AG09309 (cell line): ENCODE results near the gene HIPK1.
"Not testable (repeated sequence)": the region's sequence is repeated elsewhere in the genome, so short reads cannot be mapped to it uniquely, and the experiment has no call there.

Experiments used
- DNase-seq: peaks from one replicate; pipeline ENCODE4 v3.0.0-alpha.2; 2010; ENCODE audit warnings: low read depth
- H3K4me3 ChIP-seq: 2 replicates; pipeline ENCODE4 v1.5.1; 2011; ENCODE audit warnings: mild to moderate bottlenecking, low read depth, low read length, moderate library complexity; ENCODE audit not compliant: control insufficient read depth
- TF ChIP-seq, protein P1 (sequence below): IDR thresholded peaks from 2 replicates; pipeline ENCODE4 v1.5.1; 2011; ENCODE audit warnings: mild to moderate bottlenecking, low read depth, low read length, inconsistent platforms; ENCODE audit not compliant: insufficient read depth, control insufficient read depth; ENCODE audit errors: missing control alignments

The HIPK1 gene

GRCh38 chr1:113947388-113948107 lies 18.4 kb downstream of the HIPK1 start:
- TF ChIP-seq, protein P1, sequence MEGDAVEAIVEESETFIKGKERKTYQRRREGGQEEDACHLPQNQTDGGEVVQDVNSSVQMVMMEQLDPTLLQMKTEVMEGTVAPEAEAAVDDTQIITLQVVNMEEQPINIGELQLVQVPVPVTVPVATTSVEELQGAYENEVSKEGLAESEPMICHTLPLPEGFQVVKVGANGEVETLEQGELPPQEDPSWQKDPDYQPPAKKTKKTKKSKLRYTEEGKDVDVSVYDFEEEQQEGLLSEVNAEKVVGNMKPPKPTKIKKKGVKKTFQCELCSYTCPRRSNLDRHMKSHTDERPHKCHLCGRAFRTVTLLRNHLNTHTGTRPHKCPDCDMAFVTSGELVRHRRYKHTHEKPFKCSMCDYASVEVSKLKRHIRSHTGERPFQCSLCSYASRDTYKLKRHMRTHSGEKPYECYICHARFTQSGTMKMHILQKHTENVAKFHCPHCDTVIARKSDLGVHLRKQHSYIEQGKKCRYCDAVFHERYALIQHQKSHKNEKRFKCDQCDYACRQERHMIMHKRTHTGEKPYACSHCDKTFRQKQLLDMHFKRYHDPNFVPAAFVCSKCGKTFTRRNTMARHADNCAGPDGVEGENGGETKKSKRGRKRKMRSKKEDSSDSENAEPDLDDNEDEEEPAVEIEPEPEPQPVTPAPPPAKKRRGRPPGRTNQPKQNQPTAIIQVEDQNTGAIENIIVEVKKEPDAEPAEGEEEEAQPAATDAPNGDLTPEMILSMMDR = no peak
- DNase-seq = no peak
- H3K4me3 ChIP-seq = no peak overlapping the region

- DNase-seq, H3K4me3 ChIP-seq: not testable (repeated sequence)
Measured at GRCh38 chr1:113948151-113948550, 19.0 kb downstream of the HIPK1 start.

- DNase-seq = no peak
- H3K4me3 ChIP-seq = no peak overlapping the region
- TF ChIP-seq, protein P1 = peak; percentile 29
Measured at GRCh38 chr1:113949007-113949406, 19.9 kb downstream of the HIPK1 start.

GRCh38 chr1:113950908-113951307 lies 21.8 kb downstream of the HIPK1 start:
- TF ChIP-seq, protein P1 = no peak
- DNase-seq = no peak
- H3K4me3 ChIP-seq = no peak overlapping the region

DNA sequence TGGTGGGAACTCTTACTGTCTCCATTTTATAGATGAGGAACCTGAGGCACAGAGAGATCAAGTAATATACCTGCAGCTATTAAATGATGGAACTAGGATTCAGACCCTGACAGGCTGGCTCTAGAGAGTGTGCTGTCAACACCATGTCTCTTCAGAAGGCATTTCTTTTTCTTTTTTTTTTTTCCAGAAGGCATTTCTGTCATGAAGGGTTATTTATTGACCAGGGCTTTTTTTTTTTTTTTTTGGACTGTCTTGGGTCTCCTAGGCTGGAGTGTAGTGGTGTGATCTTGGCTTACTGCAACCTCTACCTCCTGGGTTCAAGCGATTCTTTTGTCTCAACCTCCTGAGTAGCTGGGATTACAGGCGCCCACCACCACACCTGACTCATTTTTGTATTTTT lies 22.6 kb downstream of the HIPK1 start:
- DNase-seq = no peak
- TF ChIP-seq, protein P1 = no peak
- H3K4me3 ChIP-seq = no peak overlapping the region

- no peak for DNase-seq
- TF ChIP-seq, protein P1 = no peak
- no peak overlapping the region for H3K4me3 ChIP-seq
Measured at GRCh38 chr1:113957984-113958383, 28.9 kb downstream of the HIPK1 start.

DNA sequence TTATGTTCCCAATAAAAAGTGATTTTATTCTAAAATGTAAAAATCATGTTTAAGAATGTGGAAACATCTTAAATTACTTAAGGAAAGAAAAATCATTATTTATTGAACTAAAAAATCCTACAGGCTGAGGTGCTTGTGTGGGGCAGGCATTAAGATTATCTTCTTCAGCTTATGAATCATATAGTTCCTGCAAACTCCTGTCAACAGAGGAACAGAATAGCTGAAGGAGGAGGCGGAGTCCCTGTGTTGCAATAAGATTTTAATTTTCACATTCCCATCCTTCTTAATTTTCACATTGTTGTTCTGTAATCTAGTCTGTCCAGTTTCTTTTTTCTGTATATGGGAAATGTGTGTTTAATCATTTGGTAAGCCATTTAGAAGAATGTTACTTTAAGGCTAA lies 29.6 kb downstream of the HIPK1 start:
- H3K4me3 ChIP-seq = no peak overlapping the region
- TF ChIP-seq, protein P1 = no peak
- DNase-seq = no peak
